AG08396 (cell line): Measurements from ENCODE around the gene CCT8L2.
"Not testable (repeated sequence)": the region's sequence is repeated elsewhere in the genome, so short reads cannot be mapped to it uniquely, and the experiment has no call there.

Source experiments
- DNase-seq: peaks from one replicate; pipeline ENCODE4 v3.0.0; 2012; ENCODE audit warnings: low spot score, mixed read lengths

Gene CCT8L2

GRCh38 chr22:16559056-16559955 is 33.3 kb downstream of the CCT8L2 start:
- DNase-seq: no peak

- DNase-seq: not testable (repeated sequence)
Observed at GRCh38 chr22:16558376-16558945, 34.1 kb downstream of the CCT8L2 start.

- DNase-seq: not testable (repeated sequence)
Observed at GRCh38 chr22:16557511-16557910, 35.1 kb downstream of the CCT8L2 start.

GRCh38 chr22:16555077-16555994 is 37.3 kb downstream of the CCT8L2 start:
- DNase-seq: not testable (repeated sequence)

- DNase-seq: not testable (repeated sequence)
Observed at GRCh38 chr22:16543310-16543709, 49.3 kb downstream of the CCT8L2 start.
